GM18861 (cell line): Measurements from ENCODE around the gene GLRX3.
A peak's percentile ranks its signal among the peaks of the same experiment; 100 is the strongest.

Source experiments
- ATAC-seq: cut with Tn5 transposase; IDR thresholded peaks from one replicate; pipeline ENCODE4 v1.9.1; 2021; ENCODE audit not compliant: unreplicated experiment

The GLRX3 gene

GRCh38 chr10:130137659-130138478, 1.7 kb downstream of the GLRX3 start:
- no peak for ATAC-seq

GRCh38 chr10:130138479-130138866, 2.3 kb downstream of the GLRX3 start:
- ATAC-seq = no peak

- peak; percentile 32 for ATAC-seq
These were observed 4.2 kb downstream of the GLRX3 start for GRCh38 chr10:130140425-130140824.

DNA sequence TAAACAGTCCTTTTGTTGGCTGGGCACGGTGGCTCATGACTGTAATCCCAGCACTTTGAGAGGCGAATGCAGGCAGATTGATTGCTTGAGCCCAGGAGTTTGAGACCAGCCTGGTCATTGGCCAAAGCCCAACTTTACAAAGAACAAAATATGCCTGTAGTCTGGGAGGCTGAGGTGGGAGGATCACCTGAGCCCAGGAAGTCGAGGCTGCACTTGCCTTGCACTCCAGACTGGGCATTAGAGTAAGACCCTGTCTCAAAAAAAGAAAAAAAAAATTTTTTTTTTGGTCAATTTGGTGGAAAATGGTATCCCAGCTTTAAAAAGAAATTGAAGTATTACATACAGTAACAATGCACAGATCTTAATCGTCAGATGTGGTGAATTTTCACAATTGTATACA, 4.8 kb downstream of the GLRX3 start:
- ATAC-seq = no peak

DNA sequence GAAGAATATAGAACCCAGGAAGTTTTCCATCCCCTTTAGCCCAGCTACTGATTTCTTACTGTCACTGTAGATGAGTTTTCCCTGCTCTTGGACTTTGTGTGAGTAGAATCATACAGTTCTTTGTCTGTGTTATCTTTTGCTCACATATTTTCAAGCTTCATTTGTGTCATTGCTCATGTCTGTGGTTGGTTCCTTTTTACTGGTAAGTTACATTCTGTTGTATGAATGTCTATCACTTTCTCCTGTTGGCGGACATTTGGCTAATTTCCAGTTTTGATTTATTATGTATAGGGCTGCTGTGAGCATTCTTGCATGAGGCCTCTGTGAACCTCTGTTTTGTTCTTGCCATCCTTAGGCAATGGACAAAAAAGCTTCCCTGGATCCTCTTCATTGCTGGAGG, 5.3 kb downstream of the GLRX3 start:
- peak; percentile 18 for ATAC-seq

DNA sequence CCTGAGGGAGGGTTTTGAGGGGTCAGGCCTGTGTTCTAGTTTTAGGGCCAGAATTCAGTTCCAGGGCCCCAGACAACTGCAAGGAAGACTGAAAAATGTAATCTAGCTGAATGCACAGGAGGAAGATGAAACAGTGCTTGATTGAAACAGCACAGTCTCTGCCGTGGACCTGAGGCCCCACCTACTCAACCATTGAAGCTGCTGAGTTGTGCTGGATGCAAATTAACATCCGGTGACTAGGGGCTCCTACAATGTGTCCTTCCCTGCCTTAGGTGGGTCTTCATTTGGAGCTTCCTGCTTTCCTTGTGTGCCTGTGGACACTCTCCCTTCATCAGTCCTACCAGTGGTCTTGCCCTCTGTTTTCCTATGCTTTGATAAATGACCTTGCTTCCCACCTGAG, 5.7 kb downstream of the GLRX3 start:
- ATAC-seq = peak; percentile 83

DNA sequence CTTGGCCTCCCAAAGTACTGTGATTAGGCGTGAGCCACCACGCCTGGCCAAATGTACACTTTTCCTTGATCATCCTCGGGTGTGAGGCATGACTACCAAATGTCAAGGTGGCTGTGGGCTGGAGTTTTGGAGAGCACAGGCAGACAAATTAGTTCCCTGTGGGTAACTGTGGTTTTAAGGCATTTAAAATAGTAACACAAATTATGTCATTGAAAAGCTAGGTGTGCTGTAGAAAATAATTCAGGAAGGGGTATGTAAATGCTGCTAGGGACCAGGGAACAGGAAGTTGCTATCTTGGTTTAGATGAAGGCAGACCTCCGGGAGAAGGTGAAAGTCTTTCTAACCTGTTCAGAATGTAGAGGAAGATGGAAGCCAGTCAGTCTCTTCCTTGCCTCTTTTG, 9.9 kb downstream of the GLRX3 start:
- ATAC-seq = no peak

- no peak for ATAC-seq
These were observed 23.1 kb downstream of the GLRX3 start for GRCh38 chr10:130159192-130159794.

GRCh38 chr10:130160775-130161174, 24.6 kb downstream of the GLRX3 start:
- ATAC-seq = peak; percentile 72

DNA sequence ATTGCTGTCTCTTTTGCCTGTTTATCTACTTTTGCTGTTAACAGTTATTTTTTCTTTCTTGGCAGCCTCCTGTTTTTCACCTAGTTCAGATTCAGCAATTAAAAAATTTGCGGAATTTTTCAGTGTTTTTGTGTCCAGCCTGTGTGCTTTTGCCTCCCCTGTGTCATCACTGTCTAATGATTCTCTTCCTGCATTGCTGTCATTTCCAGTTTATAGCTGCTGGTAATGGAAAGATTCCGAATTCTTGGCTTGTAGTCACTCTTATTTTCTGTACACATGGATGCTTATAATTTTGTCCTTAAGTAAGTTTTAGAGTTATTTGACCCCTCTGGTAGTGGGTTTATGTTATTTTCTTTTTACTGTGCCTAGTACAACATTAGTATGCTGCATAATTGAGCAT, 25.1 kb downstream of the GLRX3 start:
- ATAC-seq = no peak

- no peak for ATAC-seq
These were observed 31.0 kb downstream of the GLRX3 start for GRCh38 chr10:130167193-130167592.

- no peak for ATAC-seq
These were observed 31.5 kb downstream of the GLRX3 start for GRCh38 chr10:130167707-130168106.

DNA sequence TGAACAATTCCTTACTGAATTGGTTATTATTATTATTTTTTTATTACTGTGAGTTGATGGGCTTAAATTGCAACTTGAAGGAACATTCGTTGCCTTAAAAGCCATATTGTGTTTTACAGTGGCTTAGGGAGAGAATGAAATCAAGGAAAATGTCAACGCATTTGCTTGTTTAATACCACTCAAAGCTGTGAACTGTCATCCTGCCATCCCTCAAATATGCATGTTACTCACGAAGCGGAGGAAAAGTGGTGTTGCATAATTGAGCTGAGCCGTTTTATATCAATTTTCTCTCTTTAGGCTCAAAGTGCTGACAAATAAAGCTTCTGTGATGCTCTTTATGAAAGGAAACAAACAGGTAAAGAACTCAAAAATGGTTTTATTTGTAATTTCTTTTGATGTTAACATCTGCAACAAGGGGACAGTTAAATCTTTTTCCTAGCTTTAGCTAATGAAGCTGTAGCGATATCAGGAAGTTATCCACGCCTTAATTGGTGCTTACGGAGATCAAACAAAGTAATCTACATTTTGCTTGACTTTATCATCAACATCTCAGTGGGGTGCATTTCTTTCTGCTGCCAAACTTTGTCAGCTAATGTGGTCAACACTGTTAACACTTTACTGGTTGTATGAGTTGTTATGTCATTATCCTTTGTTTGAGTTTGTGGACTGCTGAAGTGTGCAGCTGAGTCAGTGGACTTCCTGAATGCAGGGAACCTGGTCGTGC, 33.1 kb downstream of the GLRX3 start:
- no peak for ATAC-seq

DNA sequence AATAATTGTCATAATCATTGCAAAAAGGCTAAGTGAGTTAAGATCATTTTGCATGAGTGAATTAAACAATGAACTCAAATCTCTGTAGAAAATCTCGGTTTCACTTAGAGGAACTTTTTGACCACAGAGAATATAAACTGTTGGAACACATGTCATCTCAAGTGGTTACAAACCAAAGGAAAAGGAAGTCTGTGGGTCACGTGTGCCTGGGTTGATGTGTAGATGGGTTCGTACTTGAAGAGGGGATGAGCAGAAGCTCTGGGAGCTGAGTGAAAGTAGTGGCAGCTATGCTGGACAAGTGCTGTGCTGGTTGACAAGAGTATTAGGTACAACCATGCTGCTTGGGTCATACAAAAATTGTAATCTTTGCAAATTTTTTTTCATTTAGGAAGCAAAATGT, 35.0 kb downstream of the GLRX3 start:
- ATAC-seq = no peak

DNA sequence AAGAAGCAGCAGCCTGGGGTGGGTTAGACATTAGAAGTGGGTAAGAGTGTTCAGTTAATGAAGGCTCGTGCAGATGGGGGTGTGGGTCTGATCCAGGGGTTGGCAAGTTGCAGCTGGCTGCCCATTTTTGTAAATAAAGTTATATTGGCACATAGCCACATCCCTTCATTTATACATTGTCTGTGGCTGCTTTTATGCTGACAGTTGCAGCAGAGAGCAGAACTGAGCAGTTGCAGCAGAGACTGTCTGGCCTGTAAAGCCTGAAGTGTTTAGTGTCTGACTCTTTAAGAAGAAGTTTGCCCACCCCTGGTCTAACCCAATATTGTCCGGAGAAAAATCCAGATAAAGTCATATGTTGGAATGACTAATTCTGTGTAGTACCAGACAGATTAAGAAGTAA, 38.1 kb downstream of the GLRX3 start:
- no peak for ATAC-seq

DNA sequence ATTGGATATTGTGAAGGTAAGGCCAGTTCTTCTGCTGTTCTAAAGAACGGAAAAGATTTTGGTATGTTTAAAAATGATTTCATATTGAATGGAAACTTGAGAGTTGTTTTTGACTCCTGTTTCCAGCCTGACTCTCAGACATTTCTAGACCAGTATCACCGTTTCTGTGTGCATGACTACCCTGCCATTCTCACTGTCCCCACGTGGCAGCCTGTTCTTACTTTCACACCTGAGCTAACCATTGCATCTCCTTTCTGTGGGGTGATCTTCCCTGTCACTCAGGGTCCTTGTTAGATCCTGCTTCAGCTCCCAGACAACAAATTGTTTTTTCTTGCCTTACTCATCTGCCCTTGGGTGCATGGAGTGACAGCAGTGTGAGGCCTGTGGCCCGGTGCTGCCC, 38.9 kb downstream of the GLRX3 start:
- no peak for ATAC-seq

DNA sequence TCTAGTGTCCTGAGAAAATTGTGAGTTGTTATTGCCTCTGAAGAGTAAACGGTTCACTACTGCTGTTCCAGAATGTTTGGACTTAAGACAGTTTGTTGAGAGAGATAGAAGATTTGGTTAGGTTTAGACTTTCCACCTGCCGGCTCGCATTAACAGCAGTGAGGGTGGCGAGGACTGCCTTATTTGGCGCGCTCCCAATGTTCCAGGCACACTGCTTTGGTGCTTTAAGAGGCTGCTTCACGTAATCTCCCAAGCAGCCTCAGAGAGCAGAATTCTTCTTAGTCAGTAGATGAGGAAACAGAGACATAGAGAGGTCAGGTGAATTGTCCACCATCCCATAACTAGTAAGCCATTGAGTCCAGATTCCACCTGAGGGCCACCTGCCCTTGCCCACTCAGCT, 41.1 kb downstream of the GLRX3 start:
- no peak for ATAC-seq

DNA sequence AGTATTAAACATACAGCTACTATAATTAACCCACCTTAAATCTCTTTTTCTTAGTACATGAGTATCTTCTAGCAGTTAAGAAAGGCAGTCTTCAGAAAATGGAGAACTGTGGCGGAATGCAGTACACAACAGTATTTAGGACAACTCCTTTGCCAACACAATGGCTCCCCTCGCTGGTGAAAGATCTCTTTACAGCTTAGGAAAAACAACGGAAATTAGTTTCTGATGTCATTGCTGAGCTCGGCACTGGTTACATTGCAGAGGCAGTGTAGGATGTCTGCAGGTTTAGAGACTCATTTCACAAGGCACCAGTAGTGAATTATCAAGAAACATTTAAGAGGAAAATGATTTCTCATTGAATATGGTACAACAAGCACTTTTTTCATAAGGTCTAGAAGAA, 43.4 kb downstream of the GLRX3 start:
- no peak for ATAC-seq

GRCh38 chr10:130180416-130180815, 44.2 kb downstream of the GLRX3 start:
- ATAC-seq = no peak

GRCh38 chr10:130181858-130182257, 45.7 kb downstream of the GLRX3 start:
- ATAC-seq = no peak

DNA sequence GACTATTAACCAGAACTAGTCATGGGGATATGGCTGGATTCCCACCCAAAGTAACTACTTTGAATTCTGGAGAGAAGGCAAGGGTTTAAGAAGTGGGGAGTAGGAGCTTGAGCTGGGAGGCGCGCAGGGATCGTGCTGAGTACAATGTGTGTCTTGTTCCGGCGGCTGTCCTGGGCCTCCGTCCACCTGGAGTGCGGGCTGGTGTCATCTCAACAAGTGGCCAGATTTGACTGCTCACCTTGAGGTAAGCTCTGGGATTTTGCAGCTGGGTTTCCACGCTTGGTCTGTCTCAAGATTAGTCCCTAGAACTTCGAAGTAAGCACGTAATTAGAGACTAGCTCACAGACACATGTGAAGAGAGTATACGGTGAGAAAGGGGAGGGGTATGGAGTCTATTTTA, 49.4 kb downstream of the GLRX3 start:
- no peak for ATAC-seq
